NB4 (cell line): Measurements from ENCODE around the gene YKT6.

Source experiments
- DNase-seq: peaks from one replicate; pipeline ENCODE4 v3.0.0; 2010; ENCODE audit warnings: low read depth
- H3K4me3 ChIP-seq: one replicate; pipeline ENCODE4 v1.5.1; 2011; ENCODE audit warnings: mild to moderate bottlenecking, low read depth, low read length, moderate library complexity
- MYC ChIP-seq: IDR thresholded peaks from 2 replicates; pipeline ENCODE4 v1.6.1; 2011; ENCODE audit warnings: low read depth, low read length
- POLR2A ChIP-seq: IDR thresholded peaks from 2 replicates; pipeline ENCODE4 v1.6.1; 2011; ENCODE audit warnings: mild to moderate bottlenecking; ENCODE audit not compliant: insufficient read length; ENCODE audit errors: extremely low read depth
- TF ChIP-seq, protein P1 (sequence below): IDR thresholded peaks from one replicate; pipeline ENCODE4 v1.5.1; 2012; ENCODE audit warnings: low read depth, low read length
- TF ChIP-seq, protein P2 (sequence below): IDR thresholded peaks from 2 replicates; pipeline ENCODE4 v1.6.1; 2011; ENCODE audit warnings: low read depth, low read length

The YKT6 gene

DNA sequence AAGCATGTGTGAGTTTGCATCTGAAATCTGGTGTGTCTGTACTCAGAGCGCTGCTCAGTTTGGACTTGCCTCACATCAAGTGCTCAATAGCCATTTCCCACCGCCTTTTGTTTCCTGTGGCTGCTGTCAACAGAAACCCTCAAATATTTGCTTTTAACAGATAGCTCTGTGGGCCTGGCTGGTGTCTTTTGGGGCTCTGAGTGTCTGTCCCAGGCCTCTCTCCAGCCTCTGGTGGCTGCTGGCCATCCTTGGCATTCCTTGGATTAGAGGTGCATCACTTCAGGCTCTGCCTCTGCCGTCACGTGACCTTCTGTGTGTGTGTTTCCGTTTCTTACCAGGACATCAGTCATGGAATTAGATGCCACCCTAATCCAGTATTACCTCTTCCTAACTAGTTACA is 9.3 kb downstream of the YKT6 start:
- TF ChIP-seq POLR2A (no peak), MYC (no peak)
- TF ChIP-seq, protein P1, sequence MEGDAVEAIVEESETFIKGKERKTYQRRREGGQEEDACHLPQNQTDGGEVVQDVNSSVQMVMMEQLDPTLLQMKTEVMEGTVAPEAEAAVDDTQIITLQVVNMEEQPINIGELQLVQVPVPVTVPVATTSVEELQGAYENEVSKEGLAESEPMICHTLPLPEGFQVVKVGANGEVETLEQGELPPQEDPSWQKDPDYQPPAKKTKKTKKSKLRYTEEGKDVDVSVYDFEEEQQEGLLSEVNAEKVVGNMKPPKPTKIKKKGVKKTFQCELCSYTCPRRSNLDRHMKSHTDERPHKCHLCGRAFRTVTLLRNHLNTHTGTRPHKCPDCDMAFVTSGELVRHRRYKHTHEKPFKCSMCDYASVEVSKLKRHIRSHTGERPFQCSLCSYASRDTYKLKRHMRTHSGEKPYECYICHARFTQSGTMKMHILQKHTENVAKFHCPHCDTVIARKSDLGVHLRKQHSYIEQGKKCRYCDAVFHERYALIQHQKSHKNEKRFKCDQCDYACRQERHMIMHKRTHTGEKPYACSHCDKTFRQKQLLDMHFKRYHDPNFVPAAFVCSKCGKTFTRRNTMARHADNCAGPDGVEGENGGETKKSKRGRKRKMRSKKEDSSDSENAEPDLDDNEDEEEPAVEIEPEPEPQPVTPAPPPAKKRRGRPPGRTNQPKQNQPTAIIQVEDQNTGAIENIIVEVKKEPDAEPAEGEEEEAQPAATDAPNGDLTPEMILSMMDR: no peak
- TF ChIP-seq, protein P2, sequence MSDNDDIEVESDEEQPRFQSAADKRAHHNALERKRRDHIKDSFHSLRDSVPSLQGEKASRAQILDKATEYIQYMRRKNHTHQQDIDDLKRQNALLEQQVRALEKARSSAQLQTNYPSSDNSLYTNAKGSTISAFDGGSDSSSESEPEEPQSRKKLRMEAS: no peak
- no peak for DNase-seq

DNA sequence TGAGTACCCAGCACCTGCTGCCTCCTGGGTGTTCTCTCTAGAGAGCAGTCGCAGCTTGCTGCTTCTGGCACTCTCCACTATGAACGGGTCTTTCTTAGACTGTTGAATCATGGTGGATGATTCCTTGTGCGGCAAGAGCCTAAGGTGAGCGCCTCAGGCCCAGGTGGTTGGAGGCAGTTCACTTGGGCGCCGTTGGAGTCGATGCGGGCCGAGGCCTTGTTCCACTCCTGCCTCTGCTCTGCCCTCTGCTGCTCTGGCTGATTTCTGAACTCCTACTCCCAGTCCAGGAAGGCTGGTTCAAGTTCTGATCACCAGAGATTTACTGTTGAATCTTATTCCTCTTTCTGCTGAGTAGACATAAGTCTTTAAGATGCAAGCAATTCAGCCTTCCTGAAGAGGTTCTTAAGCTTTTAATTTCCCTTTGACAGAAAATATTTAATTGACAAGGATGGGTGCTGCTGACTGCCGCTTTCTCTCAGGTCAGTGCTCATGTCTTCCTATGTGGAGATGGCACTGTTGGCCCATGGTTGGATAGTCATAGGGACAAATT is 10.4 kb downstream of the YKT6 start:
- TF ChIP-seq, protein P2: no peak
- TF ChIP-seq, protein P1: no peak
- H3K4me3 ChIP-seq: no peak overlapping the region
- DNase-seq: no peak

More for the DNA sequence above, 9.3 kb downstream of the YKT6 start:
- no peak overlapping the region for H3K4me3 ChIP-seq

DNA sequence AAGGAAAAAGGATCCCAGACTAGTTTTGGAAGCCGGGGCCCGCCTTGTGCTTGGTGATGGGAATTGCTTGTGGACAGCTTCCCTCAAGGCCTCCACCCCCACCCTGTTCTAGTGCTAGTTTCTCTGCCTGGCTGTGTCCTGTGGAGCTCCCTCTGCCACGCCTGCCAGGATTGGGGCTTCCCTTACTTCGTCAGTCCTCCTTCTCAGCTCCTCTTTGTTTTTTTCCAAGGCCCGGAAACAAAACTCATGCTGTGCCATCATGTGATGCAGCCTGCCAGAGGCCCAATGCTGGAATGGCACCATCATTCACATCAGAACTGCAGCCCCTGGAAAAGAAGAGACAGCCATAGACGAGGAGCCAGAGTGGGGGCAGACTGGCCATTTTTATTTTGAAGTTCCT is 11.2 kb downstream of the YKT6 start:
- TF ChIP-seq, protein P2: no peak
- TF ChIP-seq MYC: no peak
- TF ChIP-seq, protein P1: no peak
- no peak for TF ChIP-seq POLR2A
- no peak for DNase-seq
- no peak overlapping the region for H3K4me3 ChIP-seq

DNA sequence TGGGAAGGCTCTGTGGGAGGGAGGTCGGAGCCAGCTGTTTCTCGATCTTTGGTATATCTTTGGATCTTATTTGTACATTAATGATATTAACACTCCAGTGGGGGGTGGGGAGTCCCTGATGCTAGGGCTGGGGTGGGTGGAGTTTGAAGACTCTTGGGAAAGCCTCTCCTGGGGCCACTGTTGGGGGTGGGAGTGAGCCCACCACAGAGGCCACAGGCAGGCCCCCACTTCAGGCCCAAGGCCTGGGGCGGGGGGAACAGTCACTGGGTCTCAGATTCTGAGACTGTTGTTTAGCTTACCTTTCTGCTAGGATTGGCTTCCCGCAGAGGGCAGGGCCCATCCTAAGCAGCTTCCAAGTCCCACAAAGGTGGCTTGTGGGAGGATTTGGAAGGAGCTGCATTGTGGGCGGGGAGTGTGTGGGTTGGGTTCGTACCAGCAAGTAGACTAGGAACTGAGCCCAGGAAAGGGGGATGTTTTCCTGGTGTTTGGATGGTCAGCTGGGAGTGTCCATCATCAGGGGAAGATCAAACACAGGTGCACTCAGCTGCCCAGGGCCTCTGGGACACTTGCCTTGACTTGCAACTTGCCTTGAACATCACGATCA is 11.9 kb downstream of the YKT6 start:
- TF ChIP-seq, protein P2: no peak
- TF ChIP-seq MYC: no peak
- no peak for DNase-seq
- no peak overlapping the region for H3K4me3 ChIP-seq

DNA sequence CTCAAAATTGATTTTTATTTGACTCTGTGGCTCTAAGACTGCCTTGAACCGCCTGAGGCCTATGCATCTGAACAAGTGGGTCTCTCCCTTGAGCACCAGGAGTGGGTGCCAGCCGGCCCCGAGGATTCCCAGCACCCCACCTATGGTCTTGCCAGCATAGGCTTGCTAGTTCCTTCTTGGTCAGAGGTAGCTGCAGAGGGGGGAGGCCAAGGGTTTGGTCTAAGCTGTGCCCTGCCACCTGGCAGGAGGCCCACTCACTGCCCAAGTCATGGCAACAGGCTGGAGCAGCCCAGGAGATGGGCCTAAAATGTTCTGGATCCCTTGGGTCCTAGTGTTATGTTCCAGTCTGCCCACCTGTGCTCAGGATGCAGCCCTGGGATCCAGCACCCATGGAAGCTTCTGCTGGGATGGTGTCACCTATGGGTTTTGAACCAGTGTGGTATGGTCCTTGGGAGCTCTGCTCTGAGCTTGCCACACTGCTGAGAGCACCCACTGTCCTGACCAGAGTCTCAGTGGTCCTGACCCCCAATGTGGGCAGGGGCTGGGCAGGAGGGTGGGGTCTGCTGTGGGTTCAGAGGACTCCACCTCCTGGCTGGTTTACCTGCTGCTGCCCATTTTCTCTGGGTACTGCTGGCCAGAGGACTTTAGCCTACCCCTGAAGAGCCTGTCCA is 12.6 kb downstream of the YKT6 start:
- H3K4me3 ChIP-seq: no peak overlapping the region
- DNase-seq: no peak
- TF ChIP-seq POLR2A (no peak), MYC (no peak)
- TF ChIP-seq, protein P1: no peak
- TF ChIP-seq, protein P2: no peak

DNA sequence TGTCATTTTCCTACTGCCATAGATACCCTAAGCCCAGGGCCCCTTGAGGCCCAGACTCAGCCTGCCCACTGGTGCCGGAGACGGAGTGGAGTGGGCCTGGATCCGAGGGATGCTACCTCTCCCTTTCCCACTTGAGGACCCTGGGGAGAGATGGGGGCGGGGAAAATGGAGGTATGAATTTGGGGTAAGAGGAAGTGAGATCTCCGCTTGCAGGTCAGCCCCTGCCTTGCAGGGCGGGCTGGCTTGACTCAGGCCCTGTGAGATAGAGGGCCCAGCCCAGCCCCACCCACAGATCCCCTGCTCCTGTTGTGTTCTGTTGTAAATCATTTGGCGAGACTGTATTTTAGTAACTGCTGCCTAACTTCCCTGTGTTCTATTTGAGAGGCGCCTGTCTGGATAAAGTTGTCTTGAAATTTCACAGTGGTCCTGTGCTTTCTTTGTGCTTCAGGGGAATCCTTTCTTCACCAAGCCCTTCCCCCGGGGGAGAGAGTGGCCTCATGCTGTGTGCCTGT is 13.2 kb downstream of the YKT6 start:
- H3K4me3 ChIP-seq: no peak overlapping the region
- DNase-seq: no peak
- TF ChIP-seq, protein P2: no peak
- no peak for TF ChIP-seq MYC
- TF ChIP-seq, protein P1: no peak
- TF ChIP-seq POLR2A: no peak
